Right lobe of liver (tissue), 6 donors: Measurements from ENCODE around the gene SCFD2. TPM values are rescaled to one million over a fixed set of nuclear protein-coding genes. Genes with fewer than 3 reads are reported as not detected.
"Not testable (repeated sequence)": the region's sequence is repeated elsewhere in the genome, so short reads cannot be mapped to it uniquely, and the experiment has no call there.

ENCODE experiments used
- ATAC-seq, 4 donors: fragments of 200-7000 bp; cut with Tn5 transposase; one replicate each; pipeline ENCODE4 v1.9.1; 2020; ENCODE audit warnings: mild to moderate bottlenecking in 4 of 4, moderate library complexity in 4 of 4
- DNase-seq, 3 donors: peaks; one replicate each; pipeline ENCODE4 v3.0.0-alpha.2; 2020
- H3K27ac ChIP-seq, 3 donors: fragments of 200-600 bp; one replicate each; pipeline ENCODE4 v1.8.0; 2022
- H3K27me3 ChIP-seq, 2 donors: fragments of 200-600 bp; one replicate each; pipeline ENCODE4 v1.8.0; 2022
- H3K36me3 ChIP-seq, 4 donors: fragments of 200-600 bp; sonication (generic) in 1 of 4; one replicate each; pipeline versions ENCODE4 v1.5.1 to v1.8.0; 2017 to 2022; ENCODE audit warnings: control low read depth in 1 of 4
- H3K4me1 ChIP-seq, 4 donors: fragments of 200-600 bp; sonication (generic) in 1 of 4; one replicate each; pipeline versions ENCODE4 v1.5.1 to v1.8.0; 2017 to 2022; ENCODE audit warnings: control low read depth in 1 of 4
- H3K4me3 ChIP-seq, 3 donors: fragments of 200-600 bp; one replicate each; pipeline ENCODE4 v1.8.0; 2022
- H3K9me3 ChIP-seq, 4 donors: fragments of 200-600 bp; sonication (generic) in 1 of 4; one replicate each; pipeline versions ENCODE4 v1.5.1 to v1.8.0; 2017 to 2022; ENCODE audit warnings: control low read depth in 1 of 4
- POLR2A ChIP-seq: fragments of 450-650 bp; IDR thresholded peaks from one replicate; pipeline ENCODE4 v1.6.1; 2017; ENCODE audit warnings: antibody characterized with exemption, mild to moderate bottlenecking
- WGBS: methylation state at CpG from one replicate; pipeline ENCODE4 v1.1.6; 2018; ENCODE audit warnings: low coverage, low lambda C conversion rate; ENCODE audit not compliant: insufficient coverage; ENCODE audit errors: missing lambda C conversion rate; 5-methylcytosine and 5-hydroxymethylcytosine counted together
- intact Hi-C, 2 donors: fragments of 100-400 bp; cut with DNase I; formaldehyde crosslinking; loops; one replicate each; pipeline versions ENCODE4 v1.11.2 to v1.14.1; 2022
- total RNA-seq, 6 experiments: library from RNA; depleted of rRNA in 2 of 6; stranded (reverse); fragments of >200 nt in 2 of 6; fragmentation: NEBNext Ultra II Directional in 3 of 6; extraction: Animal tissue kit (Norgen Biotek cat#: 25700) in 3 of 6; gene quantifications; one replicate each; pipeline versions ENCODE4 v1.1.0 to v1.2.4, GENCODE V29; 2016 to 2023
- TF ChIP-seq, protein P1 (sequence below), 4 donors: fragments of 200-600 bp in 3 of 4; fragments of 450-650 bp in 1 of 4; IDR thresholded peaks; one replicate each; pipeline versions ENCODE4 v1.5.1 to v1.8.0; 2016 to 2022; ENCODE audit warnings: antibody characterized with exemption in 4 of 4, mild to moderate bottlenecking in 2 of 4
- donor health status: DM: no; HTN: yes; CAD: no.
- donor health status: DM: no; HTN: no; CAD: no.
- donor health status: DM: no; HTN: no; CAD: no.
- donor health status: DM: no; HTN: yes; CAD: no.
- donor health status: DM: no; HTN: yes; CAD: no.

The SCFD2 gene
- total RNA-seq, 6 experiments from 2014 or later: 7.6 to 17.1 (median 10.3) TPM

DNA sequence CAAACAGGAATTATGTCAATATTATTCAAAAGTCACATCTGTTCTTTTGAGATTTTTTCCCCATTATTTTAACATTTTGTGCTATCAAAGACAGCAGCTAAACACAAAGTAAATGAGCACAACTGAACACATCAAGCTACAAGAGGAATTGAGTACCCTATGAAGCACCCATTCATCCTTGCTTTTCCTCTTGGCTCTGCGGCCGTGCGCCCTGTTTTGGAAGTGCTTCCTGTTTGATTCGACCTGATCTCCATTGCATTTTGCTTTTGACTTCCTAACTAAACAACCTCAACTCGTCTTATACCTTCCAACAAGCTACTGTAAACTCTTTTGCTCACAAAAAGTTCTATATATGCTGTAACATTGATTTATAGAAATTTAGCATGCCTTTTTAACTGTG lies 85.0 kb downstream of the SCFD2 start:
- intact Hi-C loops: no loop called here
- no peaks in the 10 kb centered on the region for H3K9me3 ChIP-seq
- DNase-seq (no peak), ATAC-seq (no peak)
- 88% methylated on average over 4 of the region's 5 CpGs for WGBS
- TF ChIP-seq, protein P1, sequence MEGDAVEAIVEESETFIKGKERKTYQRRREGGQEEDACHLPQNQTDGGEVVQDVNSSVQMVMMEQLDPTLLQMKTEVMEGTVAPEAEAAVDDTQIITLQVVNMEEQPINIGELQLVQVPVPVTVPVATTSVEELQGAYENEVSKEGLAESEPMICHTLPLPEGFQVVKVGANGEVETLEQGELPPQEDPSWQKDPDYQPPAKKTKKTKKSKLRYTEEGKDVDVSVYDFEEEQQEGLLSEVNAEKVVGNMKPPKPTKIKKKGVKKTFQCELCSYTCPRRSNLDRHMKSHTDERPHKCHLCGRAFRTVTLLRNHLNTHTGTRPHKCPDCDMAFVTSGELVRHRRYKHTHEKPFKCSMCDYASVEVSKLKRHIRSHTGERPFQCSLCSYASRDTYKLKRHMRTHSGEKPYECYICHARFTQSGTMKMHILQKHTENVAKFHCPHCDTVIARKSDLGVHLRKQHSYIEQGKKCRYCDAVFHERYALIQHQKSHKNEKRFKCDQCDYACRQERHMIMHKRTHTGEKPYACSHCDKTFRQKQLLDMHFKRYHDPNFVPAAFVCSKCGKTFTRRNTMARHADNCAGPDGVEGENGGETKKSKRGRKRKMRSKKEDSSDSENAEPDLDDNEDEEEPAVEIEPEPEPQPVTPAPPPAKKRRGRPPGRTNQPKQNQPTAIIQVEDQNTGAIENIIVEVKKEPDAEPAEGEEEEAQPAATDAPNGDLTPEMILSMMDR (IDR thresholded peaks at IDR 0.05): no peak
- no peak for TF ChIP-seq POLR2A
- H3K27me3 ChIP-seq: no peaks in the 10 kb centered on the region
- no peak overlapping the region for H3K4me3 ChIP-seq
- H3K27ac ChIP-seq: no peak overlapping the region
- H3K36me3 ChIP-seq: no peaks in the 10 kb centered on the region
- H3K4me1 ChIP-seq: no peaks in the 10 kb centered on the region

DNA sequence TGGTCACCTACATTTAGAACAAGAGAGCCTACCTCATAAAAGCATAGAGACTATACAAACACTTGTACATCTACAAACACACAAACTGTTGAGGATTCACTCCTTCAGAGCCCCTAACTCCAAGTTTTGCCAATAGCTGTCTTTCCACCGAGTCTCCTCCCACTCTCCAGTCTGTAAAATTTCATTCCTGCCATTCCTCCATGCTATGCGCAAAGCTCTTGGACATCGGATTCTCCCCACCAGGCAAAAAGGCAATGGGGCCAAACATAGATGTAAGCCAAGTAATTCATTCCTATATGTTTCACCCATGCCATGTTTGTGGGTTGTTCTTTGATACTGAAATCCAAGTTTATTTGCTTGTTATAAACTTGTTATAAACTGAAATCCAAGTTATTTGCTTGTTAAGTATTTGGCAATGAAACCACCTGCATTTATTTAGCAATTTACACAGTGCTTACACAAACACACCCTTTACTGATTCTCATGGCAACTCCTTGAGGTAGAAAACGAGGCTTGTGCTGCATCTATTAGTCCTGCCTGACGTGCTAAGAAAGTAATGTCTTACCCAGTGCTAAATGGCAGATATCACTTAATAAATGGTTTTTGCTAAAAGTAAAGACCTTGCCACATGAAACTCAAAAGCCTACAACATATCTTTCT lies 91.1 kb downstream of the SCFD2 start:
- Histone ChIP-seq H3K36me3 (no peaks in the 10 kb centered on the region), H3K4me3 (no peak overlapping the region), H3K27ac (no peak overlapping the region), H3K4me1 (no peaks in the 10 kb centered on the region), H3K9me3 (no peaks in the 10 kb centered on the region), H3K27me3 (no peaks in the 10 kb centered on the region)
- DNase-seq: no peak
- no peak for TF ChIP-seq POLR2A
- TF ChIP-seq, protein P1 (IDR thresholded peaks at IDR 0.05): no peak
- 88% methylated on average over 5 of the region's 5 CpGs for WGBS
- ATAC-seq: no peak
- intact Hi-C loops: no loop called here

DNA sequence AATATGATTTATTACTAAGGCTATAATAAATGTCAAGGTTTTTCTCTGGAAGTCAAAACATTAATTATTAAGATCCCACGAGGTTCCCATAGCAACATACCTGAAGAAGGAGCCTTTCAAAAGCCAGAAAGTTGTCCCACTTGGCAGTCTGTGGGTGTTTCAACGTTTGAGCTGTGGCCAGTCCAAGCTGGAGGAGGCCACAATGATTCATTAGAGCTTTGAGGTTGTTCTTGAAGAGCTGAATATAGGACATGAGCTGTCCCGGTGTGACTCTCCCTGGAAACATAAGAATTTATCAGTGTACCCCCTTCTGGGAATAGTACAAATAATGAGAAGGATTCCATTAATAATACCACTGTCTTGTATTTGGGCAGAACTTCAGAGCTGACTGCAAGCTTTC lies 92.1 kb downstream of the SCFD2 start:
- H3K27me3 ChIP-seq: no peaks in the 10 kb centered on the region
- TF ChIP-seq, protein P1 (IDR thresholded peaks at IDR 0.05): no peak
- TF ChIP-seq POLR2A: no peak
- H3K4me1 ChIP-seq: no peaks in the 10 kb centered on the region
- no peaks in the 10 kb centered on the region for H3K36me3 ChIP-seq
- intact Hi-C loops: no loop called here
- H3K4me3 ChIP-seq: no peak overlapping the region
- no peak for ATAC-seq
- WGBS: 51% methylated on average over 2 of the region's 3 CpGs
- no peak overlapping the region for H3K27ac ChIP-seq
- DNase-seq: no peak
- no peaks in the 10 kb centered on the region for H3K9me3 ChIP-seq

DNA sequence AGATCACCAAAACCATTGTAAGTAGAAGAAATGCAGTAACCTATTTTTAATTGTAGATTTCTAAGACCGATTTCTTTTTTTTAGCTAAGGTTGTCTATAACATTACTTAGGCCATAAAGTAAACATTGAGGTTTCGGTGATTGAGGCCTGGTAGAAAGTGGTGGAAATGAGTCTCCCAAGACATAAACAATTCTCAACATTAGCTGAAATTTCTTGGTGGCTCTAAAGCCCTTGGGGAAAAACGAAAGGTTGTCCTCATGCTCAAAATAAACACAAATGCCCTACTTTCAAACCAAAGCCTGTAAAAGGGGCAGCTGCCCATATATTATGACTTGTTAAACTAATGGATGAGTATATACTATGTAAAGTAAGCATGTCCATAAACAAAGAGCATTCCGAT lies 98.8 kb downstream of the SCFD2 start:
- Histone ChIP-seq H3K9me3 (no peaks in the 10 kb centered on the region), H3K27me3 (no peaks in the 10 kb centered on the region), H3K27ac (no peak overlapping the region), H3K4me1 (no peaks in the 10 kb centered on the region), H3K4me3 (no peak overlapping the region), H3K36me3 (no peaks in the 10 kb centered on the region)
- 83% methylated on average over 4 of the region's 4 CpGs for WGBS
- no peak for DNase-seq
- TF ChIP-seq, protein P1 (IDR thresholded peaks at IDR 0.05): no peak
- no peak for TF ChIP-seq POLR2A
- ATAC-seq: no peak
- intact Hi-C loops: no loop called here

DNA sequence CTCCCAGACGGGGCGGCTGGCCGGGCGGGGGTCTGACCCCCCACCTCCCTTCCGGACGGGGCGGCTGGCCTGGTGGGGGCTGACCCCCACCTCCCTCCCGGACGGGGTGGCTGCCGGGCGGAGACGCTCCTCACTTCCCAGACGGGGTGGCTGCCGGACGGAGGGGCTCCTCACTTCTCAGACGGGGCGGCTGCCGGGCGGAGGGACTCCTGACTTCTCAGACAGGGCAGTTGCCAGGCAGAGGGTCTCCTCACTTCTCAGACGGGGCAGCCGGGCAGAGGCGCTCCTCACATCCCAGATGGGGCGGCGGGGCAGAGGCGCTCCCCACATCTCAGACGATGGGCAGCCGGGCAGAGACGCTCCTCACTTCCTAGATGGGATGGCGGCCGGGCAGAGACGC lies 109.9 kb downstream of the SCFD2 start:
- H3K4me3 ChIP-seq, H3K9me3 ChIP-seq, H3K27me3 ChIP-seq, ATAC-seq, H3K36me3 ChIP-seq, H3K27ac ChIP-seq, intact Hi-C loops, DNase-seq, H3K4me1 ChIP-seq: not testable (repeated sequence)
- WGBS: no CpG with 5 or more reads among the region's 31 CpGs
